ENCODE data around the gene ITPKB. TPM values are rescaled to one million over a fixed set of nuclear protein-coding genes. Genes with fewer than 3 reads are reported as not detected.

ITPKB gene
- total and polyA plus RNA-seq, 2 of the 13 experiments (the other 11 are each of a cell fraction or from before 2014, with no cell fraction given), result not detected

DNA sequence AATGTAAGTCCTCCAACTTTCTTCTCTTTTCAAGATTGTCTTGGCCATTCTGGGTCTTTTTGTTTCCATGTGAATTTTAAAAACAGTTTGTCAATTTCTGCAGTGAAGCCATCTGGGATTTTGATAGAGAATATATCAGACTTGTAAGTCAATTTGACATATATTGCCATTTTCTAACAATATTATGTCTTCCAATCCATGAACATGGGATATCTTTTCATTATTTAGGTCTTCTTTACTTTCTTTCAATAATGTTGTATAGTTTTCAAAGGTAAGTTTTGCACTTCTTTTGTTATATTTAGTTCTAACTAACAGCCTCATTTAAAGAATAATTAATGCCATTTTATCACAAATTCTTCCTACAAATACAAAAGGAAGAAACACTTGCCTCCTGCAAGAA lies 117.1 kb downstream of the ITPKB start:
- POLR2A ChIA-PET, result no interaction called here
- TF ChIP-seq ZNF296 (CRISPR knock-in tag; conservative IDR thresholded peaks at IDR 0.05), result no peak
- no peak for TF ChIP-seq HOXA5 (CRISPR knock-in tag; IDR thresholded peaks at IDR 0.05)
- TF ChIP-seq ZNF782 (CRISPR knock-in tag; IDR thresholded peaks at IDR 0.05; ENCODE audit: borderline replicate concordance), result no peak
- TF ChIP-seq REPIN1 (CRISPR knock-in tag; IDR thresholded peaks at IDR 0.05; ENCODE audit: borderline replicate concordance, low read depth), result no peak
- no peak for TF ChIP-seq SATB2 (CRISPR knock-in tag; IDR thresholded peaks at IDR 0.05)
- TF ChIP-seq ZNF383 (CRISPR knock-in tag; IDR thresholded peaks at IDR 0.05; ENCODE audit: borderline replicate concordance), result no peak
- TF ChIP-seq FOSL1 (CRISPR knock-in tag; IDR thresholded peaks at IDR 0.05; ENCODE audit: borderline replicate concordance), result no peak
- no peak for TF ChIP-seq TRIM24 (CRISPR knock-in tag; IDR thresholded peaks at IDR 0.05)
- TF ChIP-seq KDM6A (CRISPR knock-in tag; IDR thresholded peaks at IDR 0.05; ENCODE audit: low read depth), result no peak
- no peak for TF ChIP-seq NFE2L1 (CRISPR knock-in tag; IDR thresholded peaks at IDR 0.05; ENCODE audit: borderline replicate concordance)
- no peak for TF ChIP-seq ZNF460 (CRISPR knock-in tag; IDR thresholded peaks at IDR 0.05; ENCODE audit: borderline replicate concordance)
- TF ChIP-seq ZNF367 (CRISPR knock-in tag; IDR thresholded peaks at IDR 0.05; ENCODE audit: borderline replicate concordance), result no peak
- TF ChIP-seq, protein P1, sequence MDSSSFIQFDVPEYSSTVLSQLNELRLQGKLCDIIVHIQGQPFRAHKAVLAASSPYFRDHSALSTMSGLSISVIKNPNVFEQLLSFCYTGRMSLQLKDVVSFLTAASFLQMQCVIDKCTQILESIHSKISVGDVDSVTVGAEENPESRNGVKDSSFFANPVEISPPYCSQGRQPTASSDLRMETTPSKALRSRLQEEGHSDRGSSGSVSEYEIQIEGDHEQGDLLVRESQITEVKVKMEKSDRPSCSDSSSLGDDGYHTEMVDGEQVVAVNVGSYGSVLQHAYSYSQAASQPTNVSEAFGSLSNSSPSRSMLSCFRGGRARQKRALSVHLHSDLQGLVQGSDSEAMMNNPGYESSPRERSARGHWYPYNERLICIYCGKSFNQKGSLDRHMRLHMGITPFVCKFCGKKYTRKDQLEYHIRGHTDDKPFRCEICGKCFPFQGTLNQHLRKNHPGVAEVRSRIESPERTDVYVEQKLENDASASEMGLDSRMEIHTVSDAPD (CRISPR knock-in tag; IDR thresholded peaks at IDR 0.05), result no peak

More for the DNA sequence above, 117.1 kb downstream of the ITPKB start:
- H3K79me2 ChIP-seq (ENCODE audit: insufficient read depth, low read length), result no peaks in the 10 kb centered on the region
- H3K27me3 ChIP-seq (ENCODE audit: control insufficient read depth in 1 of 2, insufficient read depth in 2 of 2, low read length in 2 of 2), result peaks cover 0 to 15% of the 10 kb centered on the region in 2 experiments; a peak in 3 of 5 replicates
- peaks cover 8% of the 10 kb centered on the region for H3K4me1 ChIP-seq (ENCODE audit: insufficient read depth, low read length)
- in situ Hi-C loops (cut with HindIII; ENCODE audit: extremely low pct_ligation_motif_present, low pct_unique_long_range_greater_than_20kb), result no loop called here
- no peak overlapping the region for H3K4me2 ChIP-seq (ENCODE audit: low read depth, low read length)
- CTCF ChIA-PET (ENCODE audit: low intra/inter-chr PET ratio, low total read pairs), result no interaction called here
- ATAC-seq (no peak), DNase-seq (ENCODE audit: low spot score) (no peak), FAIRE-seq (no peak)
- H4K20me1 ChIP-seq (ENCODE audit: insufficient read depth, low read length), result no peaks in the 10 kb centered on the region
- no peaks in the 10 kb centered on the region; the same call in 1 of the 2 replicates for H3K9me3 ChIP-seq (ENCODE audit: low read length)
- no peak overlapping the region for H2AFZ ChIP-seq (ENCODE audit: low read length)
- no peaks in the 10 kb centered on the region for H3K36me3 ChIP-seq (replicated peaks in 1 of 2; ENCODE audit: control insufficient read depth in 1 of 2, insufficient read depth in 2 of 2, low read length in 2 of 2)
- no peak overlapping the region for H3K9ac ChIP-seq (ENCODE audit: insufficient read depth, low read depth, low read length)
- intact Hi-C loops (cut with micrococcal nuclease; ENCODE audit: unreplicated experiment), result no loop called here
- no peak overlapping the region for H3K27ac ChIP-seq (ENCODE audit: extremely low read length, insufficient read depth, low read length)
- H3K4me3 ChIP-seq (replicated peaks in 1 of 3; ENCODE audit: insufficient read depth in 1 of 3, low read depth in 2 of 3, low read length in 3 of 3), result no peak overlapping the region
- no TSS peak for BruUV-seq (replicated peaks)
